Neural cell (in vitro differentiated cells): ENCODE data around the gene PTCH2. TPM values are rescaled to one million over a fixed set of nuclear protein-coding genes. Genes with fewer than 3 reads are reported as not detected.

Experiments used
- polyA plus RNA-seq: library from polyadenylated mRNA; depleted of rRNA; stranded (reverse); fragments of >200 nt; gene quantifications from 2 replicates; pipeline ENCODE4 v1.2.3, GENCODE V29; 2014
- small RNA-seq, 3 experiments: library from RNA; depleted of rRNA; stranded (forward); fragments of <200 nt; gene quantifications; one replicate each; pipeline ENCODE3, GENCODE V24; 2012

PTCH2 gene
- polyA plus RNA-seq, 1 donor from 2014 or later: 1.3 TPM

Small RNA genes lying within 50 kb of the gene (small RNA-seq; reads per million reads assigned to genes)
- gene AL136380.1: 0 reads per million in 3 experiments
- gene SNORD38A: 411 to 628 (median 450) reads per million in 3 experiments
- 0 reads per million in 3 experiments for gene SNORD38B
- gene SNORD46: 26.1 to 126 (median 35.1) reads per million in 3 experiments
- gene SNORD55: 0 reads per million in 3 experiments

Other genes with a start within 250 kb of the PTCH2 start
- 13.4 and 21.4 TPM in 2 replicates for gene TMEM53, start 168.8 kb downstream of the PTCH2 start, polyA plus RNA-seq
- gene ARMH1, start 168.5 kb downstream of the PTCH2 start, polyA plus RNA-seq: 88.3 and 105 TPM in 2 replicates
- gene RNU5D-1, start 112.1 kb downstream of the PTCH2 start, polyA plus RNA-seq: not detected in 2 replicates
- gene KIF2C, start 103.4 kb downstream of the PTCH2 start, polyA plus RNA-seq: 1.5 and 3.8 TPM in 2 replicates
- gene RPS8, start 67.7 kb downstream of the PTCH2 start, polyA plus RNA-seq: 2,015 and 2,061 TPM in 2 replicates
- gene BEST4, start 55.1 kb downstream of the PTCH2 start, polyA plus RNA-seq: not detected in 2 replicates
- gene PLK3, start 42.9 kb downstream of the PTCH2 start, polyA plus RNA-seq: 8.3 and 12.1 TPM in 2 replicates
- not detected in 2 replicates for gene DYNLT4, start 35.9 kb downstream of the PTCH2 start, polyA plus RNA-seq
- gene BTBD19, start 34.7 kb downstream of the PTCH2 start, polyA plus RNA-seq: 0.16 TPM in 1 of 2 replicates, not detected in the other
- gene EIF2B3, start 143.3 kb upstream of the PTCH2 start, polyA plus RNA-seq: 28.0 and 38.6 TPM in 2 replicates
- 9.6 and 9.7 TPM in 2 replicates for gene HECTD3, start 168.1 kb upstream of the PTCH2 start, polyA plus RNA-seq
- 87.3 and 96.9 TPM in 2 replicates for gene UROD, start 169.0 kb upstream of the PTCH2 start, polyA plus RNA-seq